HG03558 (cell line): Measurements from ENCODE around the gene CCR4.
"Not testable (repeated sequence)": the region's sequence is repeated elsewhere in the genome, so short reads cannot be mapped to it uniquely, and the experiment has no call there.

Source experiments
- ATAC-seq: cut with Tn5 transposase; IDR thresholded peaks from one replicate; pipeline ENCODE4 v1.9.1; 2021; ENCODE audit warnings: moderate number of reproducible peaks; ENCODE audit not compliant: unreplicated experiment; ENCODE audit errors: extremely low read depth

The CCR4 gene

DNA sequence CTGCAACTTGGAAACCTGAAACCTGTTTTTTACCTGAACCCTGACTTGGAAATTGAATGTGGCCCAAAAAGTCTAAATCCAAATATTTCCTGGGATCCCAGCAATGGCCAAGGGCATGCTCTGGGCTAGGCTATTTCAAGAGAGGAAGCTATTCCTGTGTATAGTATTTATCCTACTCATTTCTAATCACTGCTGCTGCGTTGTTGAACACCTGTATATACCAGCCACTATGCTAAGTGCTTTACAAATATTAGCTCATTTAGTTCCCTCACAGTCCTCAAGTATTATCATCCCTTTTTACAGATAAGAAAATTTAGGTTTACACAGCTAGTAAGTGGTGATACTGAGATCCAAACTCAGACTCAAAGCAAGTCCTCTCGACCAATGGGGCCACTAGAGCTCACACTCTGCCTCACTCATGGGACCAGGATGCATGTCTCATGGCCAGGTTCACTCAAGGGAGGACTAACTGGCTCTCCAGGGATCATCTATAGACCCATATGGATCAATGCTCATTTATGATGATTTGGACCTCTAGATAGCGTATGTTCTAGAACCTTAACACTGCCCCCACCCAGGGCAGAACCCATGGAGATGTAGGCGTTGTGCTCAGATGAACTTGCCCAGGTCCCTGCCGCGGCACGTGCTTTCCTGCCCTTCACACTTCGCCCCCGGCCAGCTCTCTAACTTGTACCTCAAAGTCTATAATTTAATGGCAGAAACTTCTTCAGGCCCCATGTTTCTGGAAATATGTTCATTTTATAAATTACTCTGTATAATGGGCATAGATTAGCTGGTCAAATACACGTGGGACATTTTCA is 2.6 kb upstream of the CCR4 start:
- no peak for ATAC-seq

DNA sequence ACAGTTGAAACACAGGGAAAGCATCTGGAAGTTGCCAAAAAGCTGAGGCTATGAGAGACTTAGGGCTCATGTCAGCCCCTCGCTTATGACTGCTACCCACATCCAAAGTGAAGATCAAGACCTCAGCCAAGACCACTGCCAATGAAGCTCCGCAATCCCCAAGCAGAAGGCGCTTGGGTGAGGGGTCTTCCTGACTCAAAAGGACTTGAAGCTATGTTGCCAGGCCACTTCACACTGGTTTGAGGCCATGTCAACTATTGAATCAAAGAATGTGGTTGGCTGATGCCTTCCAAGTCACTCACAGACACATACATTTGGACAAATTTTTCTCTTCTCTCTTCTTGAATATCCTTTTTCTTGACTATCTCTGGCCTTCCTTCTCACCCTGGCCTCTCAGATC is 928 bp upstream of the CCR4 start:
- no peak for ATAC-seq

DNA sequence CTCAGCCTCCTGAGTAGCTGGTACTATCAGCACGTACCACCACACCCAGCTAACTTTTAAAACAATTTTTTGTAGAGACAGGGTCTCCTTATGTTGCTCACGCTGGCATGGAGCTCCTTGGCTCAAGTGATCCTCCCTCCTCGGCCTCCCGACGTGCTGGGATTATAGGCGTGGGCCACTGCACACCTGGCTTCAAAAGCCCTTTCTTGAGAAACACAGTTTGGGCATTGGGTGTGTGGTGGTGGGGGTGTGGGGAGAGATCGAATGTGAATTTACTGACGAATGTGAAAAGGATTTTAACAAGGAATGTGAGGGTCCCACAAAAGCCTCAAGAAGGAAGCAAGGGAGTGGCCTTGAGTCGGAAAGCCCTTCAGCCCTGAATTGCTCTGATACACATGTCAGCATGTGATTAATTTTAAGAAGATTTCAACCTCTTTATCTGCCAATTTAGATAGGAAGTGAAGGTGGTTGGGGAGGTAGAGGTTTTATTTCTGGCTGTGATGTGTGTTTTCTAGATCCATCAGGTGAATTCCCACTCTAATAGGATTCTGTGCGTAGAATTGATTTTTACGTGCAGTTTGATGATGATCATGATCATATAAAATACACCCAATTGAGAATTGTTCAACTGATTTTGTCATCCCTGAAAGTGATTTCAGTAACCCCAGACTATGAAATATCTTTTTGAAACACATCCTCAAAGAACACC is 1.1 kb downstream of the CCR4 start:
- ATAC-seq: no peak

DNA sequence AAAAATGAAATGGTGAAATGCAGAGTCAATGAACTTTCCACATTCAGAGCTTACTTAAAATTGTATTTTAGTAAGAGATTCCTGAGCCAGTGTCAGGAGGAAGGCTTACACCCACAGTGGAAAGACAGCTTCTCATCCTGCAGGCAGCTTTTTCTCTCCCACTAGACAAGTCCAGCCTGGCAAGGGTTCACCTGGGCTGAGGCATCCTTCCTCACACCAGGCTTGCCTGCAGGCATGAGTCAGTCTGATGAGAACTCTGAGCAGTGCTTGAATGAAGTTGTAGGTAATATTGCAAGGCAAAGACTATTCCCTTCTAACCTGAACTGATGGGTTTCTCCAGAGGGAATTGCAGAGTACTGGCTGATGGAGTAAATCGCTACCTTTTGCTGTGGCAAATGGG is 3.1 kb downstream of the CCR4 start:
- ATAC-seq: no peak

DNA sequence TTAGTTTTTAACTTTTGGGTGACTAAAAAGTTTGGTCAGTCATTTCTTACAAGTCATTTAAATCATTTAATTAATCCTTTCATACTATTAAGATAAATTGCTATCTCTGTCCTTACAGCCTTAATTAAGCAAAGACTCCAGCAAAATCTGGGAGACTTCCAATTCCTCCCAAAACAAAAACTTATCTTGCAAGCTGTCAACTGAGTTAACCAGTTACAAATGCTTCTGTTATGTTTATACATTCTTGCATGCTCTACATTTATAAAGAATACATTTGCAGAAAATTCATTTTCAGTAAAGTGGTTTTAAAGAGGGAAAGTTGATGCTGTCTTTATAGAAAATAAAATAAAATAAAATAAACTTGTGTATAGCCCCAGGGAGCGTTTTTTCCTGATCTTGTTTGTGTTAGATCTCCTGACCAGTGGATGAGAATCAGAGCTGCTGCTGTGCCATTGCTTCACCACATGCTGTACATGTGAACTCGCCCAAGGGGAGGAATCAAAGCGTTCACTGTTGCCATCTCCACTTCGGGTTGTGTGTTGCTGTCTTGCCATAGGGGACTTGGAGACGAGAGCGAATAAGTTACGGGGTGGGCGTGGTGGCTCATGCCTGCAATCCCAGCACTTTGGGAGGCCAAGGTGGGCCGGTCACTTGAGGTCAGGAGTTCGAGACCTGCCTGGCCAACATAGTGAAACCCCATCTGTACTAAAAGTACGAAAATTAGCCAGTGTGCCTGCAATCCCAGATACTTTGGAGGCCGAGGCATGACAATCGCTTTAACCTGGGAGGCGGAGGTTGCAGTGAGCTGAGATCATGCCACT is 5.5 kb downstream of the CCR4 start:
- no peak for ATAC-seq

DNA sequence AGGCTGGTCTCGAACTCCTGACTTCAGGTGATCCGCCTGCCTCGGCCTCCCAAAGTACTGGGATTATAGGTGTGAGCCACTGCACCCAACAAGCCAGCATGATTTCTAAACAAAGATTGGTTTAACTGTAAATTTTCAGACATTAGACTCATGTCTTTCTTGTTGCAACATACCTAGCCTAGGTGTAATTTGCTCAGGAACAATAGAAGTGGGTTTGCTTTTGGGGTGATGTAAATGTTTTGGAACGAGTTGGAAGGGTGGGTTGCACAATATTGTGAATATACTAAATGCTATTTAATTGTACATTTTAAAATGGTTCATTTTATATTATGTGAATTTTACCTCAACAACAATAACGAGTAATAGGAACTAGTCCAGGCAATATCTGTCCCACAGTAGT is 7.1 kb downstream of the CCR4 start:
- no peak for ATAC-seq

DNA sequence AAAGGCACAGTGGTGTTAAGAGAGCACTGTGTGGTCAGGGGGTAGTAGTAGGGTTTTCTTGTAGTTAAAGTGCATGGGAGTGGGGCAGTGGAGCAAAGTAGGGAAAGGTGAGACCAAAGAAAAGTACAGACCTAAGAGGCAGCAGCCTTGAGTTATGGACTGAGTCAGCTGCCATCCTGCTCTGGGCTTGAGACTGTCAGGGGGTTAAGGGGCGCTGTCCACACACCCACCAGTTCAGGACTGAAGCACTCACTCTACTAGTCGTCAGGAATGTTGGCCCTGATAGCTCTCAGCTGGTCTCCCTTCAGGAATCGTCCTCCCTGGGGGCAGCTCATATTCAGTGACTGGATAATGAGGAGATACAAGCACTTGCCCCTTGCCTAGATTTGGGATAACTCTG is 7.9 kb downstream of the CCR4 start:
- no peak for ATAC-seq

DNA sequence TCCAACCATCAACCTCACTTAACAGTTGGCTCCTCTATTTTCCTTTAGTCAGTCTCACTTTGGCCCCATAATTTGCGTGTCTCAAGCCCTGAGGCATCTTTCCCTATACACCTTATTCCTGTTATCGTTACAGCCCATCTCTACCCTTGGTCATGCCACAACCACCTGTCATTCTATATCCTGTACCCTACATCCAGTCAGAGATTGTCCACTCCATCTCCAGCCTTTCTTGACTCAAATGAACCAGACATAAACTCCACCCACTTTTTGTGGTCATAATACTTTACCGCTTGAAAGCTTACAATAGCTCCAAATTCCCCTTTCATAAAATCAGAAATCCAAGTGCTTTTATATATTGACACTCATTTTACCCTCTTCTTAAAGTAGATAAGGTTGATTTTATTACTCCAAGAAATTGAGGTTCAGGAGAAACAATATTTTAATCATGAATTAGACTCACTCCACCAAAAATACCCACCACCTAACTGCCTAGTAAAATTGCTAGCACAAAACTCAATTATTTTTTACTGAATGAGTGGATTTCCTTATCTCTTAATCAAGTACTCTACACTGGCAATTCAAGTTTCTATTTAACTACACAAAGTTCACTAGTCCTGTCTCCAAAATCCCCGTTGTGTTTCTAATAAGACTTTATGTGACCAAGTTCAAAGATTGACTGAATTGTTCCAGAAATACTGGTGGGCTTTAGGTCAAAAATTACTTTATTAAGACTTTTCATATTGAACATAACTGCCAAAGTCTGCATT is 9.1 kb downstream of the CCR4 start:
- no peak for ATAC-seq

DNA sequence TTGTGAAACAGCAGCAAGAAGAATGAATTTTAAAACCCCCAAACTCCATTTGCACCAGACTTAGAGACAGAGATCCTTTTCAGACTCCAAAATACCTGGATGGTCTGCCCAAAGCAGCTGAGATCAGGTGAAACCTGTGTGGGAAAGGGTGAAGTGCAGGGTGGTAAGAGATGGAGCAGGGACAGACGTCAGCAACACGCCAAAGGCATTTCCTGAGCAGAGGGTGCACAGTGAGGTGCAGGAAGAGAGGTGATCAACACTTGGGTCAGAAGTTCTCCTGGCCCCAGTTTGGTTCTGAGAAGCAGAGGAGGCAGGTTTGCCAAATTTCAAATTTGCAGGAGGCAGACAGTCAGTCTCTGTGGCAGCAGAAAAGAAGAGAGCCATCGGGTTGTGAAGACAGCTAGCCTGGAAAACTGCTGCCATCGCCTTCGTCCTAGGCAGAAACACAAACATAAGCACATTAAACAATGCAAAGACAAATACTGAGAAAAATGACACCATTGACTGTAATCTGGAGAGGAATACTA is 9.8 kb downstream of the CCR4 start:
- no peak for ATAC-seq

DNA sequence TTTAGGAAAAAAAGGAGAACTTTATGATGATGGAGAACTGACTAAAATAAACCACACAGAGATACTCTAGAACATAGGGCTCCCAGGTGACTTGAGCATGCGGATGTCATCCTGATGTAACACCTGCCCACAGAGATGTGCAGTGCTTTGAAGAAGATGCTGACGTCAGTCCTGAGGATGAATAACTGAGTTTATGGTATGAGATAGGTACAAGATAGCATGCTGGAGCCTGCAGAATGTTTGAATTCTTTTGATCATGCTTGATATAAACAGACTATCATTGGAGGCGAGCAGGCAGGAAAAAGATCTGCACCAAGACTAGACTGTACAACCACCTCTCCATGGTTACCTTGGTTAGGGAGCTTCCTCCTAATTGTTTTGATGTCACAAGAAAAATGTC is 12.4 kb downstream of the CCR4 start:
- ATAC-seq: no peak

DNA sequence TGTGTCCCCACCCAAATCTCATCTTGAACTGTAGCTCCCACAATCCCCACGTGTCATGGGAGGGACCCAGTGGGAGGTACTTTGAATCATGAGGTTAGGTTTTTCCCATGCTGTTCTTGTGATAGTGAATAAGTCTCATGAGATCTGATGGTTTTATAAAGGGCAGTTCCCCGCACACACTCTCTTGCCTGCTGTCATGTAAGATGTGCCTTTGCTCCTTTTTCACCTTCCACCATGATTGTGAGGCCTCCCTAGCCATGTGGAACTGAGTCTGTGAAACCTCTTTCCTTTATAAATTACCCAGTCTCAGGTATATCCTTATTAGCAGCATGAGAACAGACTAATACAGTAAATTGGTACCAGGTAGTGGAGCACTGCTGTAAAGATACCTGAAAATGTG is 13.3 kb downstream of the CCR4 start:
- ATAC-seq: not testable (repeated sequence)

DNA sequence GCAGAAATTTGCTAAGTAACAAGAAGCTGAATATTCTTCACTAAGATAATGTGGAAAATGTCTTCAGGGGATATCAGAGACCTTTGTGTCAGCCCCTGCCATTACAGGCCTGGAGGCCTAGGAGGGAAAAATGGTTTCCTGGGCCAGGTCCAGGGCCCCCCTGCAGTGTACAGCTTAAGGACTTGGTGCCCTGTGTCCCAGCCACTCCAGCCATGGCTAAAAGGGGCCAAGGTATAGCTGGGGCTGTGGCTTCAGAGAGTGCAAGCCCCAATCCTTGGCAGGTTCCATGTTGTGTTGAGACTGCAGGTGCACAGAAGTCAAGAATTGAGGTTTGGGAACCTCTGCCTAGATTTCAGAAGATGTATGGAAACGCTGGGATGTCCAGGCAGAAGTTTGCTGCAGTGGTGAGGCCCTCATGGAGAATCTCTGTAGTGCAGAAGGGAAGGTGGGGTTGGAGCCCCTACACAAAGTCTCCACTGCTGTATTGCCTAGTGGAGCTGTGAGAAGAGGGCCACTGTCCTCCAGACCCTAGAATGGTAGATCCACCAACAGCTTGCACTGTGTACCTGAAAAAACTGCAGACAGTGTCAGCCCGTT is 14.3 kb downstream of the CCR4 start:
- ATAC-seq: not testable (repeated sequence)

DNA sequence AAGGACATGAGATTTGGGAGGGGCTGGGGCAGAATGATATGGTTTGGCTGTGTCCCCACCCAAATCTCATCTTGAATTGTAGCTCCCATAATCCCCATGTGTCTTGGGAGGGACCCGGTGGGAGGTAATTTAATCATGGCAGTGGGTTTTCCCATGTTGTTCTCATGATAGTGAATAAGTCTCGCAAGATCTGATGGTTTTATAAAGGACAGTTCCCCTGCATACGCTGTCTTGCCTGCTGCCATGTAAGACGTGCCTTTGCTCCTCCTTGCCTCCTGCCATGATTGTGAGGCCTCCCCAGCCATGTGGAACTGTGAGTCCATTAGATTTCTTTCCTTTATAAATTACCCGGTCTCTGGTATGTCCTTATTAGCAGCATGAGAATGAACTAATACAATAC is 15.2 kb downstream of the CCR4 start:
- ATAC-seq: not testable (repeated sequence)

DNA sequence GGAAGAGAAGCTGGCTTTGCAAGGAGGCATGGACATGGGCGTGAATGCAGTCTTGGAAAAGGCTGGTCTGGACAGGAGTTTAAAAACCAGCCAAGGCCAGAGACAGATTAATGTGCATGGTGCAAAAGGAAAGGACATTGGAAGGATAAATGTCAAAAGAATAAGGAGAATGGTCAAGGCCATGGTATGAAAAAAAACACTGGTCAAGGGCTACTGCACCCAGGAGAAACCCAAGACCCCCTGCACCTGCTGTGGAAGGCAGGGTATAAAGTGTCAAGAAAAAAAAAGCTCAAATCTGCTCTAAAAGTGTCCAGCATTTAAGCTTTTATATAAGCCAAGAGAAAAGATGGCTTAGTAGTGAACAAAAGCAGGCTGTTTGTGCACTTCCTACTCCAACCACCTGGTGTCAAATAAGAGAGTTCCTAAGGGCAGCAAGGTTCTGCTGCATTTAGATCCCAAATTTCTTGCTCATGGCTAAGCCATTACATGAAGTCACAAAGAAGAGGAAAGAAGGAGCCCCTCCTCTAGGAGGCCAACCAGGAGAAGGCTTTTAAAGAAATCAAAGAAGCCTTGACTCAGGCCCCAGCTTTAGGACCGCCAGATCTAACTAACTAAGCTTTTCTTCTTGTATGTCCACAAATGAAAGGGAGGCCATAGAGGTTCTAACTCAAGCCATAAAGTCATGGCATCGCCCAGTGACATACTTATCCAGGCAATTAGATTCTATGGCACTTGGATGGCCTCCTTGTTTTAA is 16.9 kb downstream of the CCR4 start:
- ATAC-seq: no peak

DNA sequence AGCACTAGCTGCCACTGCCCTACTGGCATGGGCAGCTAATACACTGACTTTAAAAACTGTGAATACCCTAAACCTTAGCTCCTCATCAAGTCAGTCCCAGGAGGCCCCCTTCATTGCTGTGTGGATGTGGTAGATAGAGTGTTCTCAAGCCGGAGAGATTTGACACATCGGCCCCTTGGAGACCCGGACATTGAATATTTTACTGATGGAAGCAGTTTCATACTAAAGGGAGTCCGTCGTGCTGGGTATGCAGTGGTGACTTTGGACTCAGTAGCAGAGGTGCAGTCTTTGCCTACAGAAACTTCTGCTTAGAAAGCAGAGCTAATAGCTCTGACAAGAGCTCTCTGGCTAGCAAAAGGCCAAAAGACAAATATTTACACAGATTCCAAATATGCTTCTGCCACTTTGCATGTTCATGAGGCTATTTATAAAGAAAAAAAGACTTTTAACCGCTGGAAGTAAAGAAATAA is 17.5 kb downstream of the CCR4 start:
- ATAC-seq: no peak

DNA sequence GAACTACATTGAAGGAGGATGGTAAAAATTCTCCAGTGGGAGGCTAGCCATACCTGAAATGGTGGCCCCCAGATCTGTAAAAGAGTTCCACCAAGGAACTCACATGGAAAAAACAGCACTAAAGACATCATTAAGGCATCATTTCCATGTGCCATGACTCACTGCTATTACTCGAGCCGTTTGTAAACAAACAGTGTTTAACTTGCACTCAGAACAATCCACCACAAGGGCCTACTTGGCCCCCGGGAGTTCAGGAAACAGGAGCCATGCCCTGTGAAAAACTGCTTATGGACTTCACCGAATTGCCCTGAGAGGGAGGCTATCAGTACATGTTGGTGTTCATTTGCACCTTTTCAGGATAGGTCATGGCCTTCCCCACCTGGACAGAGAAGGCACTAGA is 18.2 kb downstream of the CCR4 start:
- no peak for ATAC-seq

DNA sequence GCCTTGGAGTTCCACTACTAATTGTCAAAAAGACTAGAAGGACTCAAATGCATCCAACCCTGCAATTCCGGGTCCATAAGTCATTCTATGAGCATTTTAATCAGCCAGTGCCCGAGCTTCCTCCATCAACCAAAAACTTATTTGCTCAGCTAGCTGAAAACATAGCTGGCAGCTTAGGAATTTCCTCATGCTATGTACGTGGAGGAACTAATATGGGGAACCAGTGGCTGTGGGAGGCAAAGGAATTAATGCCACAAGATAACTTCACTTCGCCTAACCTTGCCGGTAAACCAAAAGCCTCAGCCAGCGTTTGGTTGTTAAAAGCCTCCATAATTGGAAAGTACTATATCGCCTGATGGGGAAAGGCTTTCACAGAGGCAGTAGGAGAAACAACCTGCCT is 19.8 kb downstream of the CCR4 start:
- not testable (repeated sequence) for ATAC-seq

DNA sequence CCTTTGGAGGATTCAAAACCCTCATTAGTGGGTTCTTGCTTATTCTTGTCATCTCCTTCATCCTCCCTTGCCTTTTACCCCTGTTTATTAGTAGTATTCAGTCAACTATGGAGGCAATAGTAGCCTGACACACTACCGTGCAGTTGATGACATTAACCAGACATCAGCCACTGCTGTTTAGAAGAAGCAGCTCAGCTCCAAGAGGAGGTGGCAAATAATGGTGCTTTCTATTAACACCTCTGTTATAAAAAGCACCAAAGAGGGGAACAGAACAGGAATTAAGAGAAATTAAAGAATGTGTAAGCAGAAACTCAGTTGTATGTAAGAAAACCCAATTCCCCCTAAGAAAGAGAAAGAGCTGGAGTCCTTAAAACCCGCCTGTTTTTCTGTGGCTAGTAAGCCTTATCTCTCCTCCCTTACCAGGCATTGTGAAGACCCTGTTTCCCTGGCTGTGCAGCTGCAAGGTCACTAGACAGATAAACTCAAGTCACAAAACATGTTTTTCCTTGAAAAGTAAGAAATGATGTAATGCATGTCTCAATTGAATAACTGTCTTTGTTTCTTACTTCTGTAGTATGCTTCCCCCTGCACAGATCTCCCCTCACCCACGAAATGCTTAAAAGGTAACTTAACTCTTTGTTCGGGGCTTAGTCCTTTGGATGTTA is 21.2 kb downstream of the CCR4 start:
- ATAC-seq: no peak
